Parathyroid adenoma (tissue), 2 donors: ENCODE data around the gene C1QTNF12.

Experiments used
- H2AFZ ChIP-seq: fragments of 300-600 bp; sonication (generic); one replicate; pipeline ENCODE4 v1.7.0; 2017; ENCODE audit warnings: antibody characterized with exemption, mild to moderate bottlenecking
- H3K27ac ChIP-seq: fragments of 300-600 bp; sonication (generic); one replicate; pipeline ENCODE4 v1.7.0; 2017
- H3K27me3 ChIP-seq: fragments of 300-600 bp; sonication (generic); one replicate; pipeline ENCODE4 v1.7.0; 2017; ENCODE audit warnings: low read length; ENCODE audit not compliant: control insufficient read depth, insufficient read depth
- H3K36me3 ChIP-seq: fragments of 300-600 bp; sonication (generic); one replicate; pipeline ENCODE4 v1.7.0; 2017; ENCODE audit warnings: low read length; ENCODE audit not compliant: control insufficient read depth, insufficient read depth
- H3K4me1 ChIP-seq: fragments of 300-600 bp; sonication (generic); one replicate; pipeline ENCODE4 v1.7.0; 2017; ENCODE audit warnings: control low read depth
- H3K4me2 ChIP-seq: fragments of 300-600 bp; sonication (generic); one replicate; pipeline ENCODE4 v1.7.0; 2017; ENCODE audit warnings: low read length
- H3K4me3 ChIP-seq: fragments of 300-600 bp; sonication (generic); one replicate; pipeline ENCODE4 v1.7.0; 2017; ENCODE audit warnings: low read depth, low read length
- H3K79me2 ChIP-seq: fragments of 300-600 bp; sonication (generic); one replicate; pipeline ENCODE4 v1.7.0; 2017; ENCODE audit warnings: control low read depth
- H3K9ac ChIP-seq: fragments of 300-600 bp; sonication (generic); one replicate; pipeline ENCODE4 v1.7.0; 2017; ENCODE audit warnings: mild to moderate bottlenecking
- H3K9me3 ChIP-seq: fragments of 300-600 bp; sonication (generic); one replicate; pipeline ENCODE4 v1.7.0; 2017; ENCODE audit warnings: low read length; ENCODE audit not compliant: control insufficient read depth
- TF ChIP-seq, protein P1 (sequence below): fragments of 300-600 bp; sonication (generic); IDR thresholded peaks from one replicate; pipeline ENCODE4 v1.7.0; 2017; ENCODE audit warnings: antibody characterized with exemption, mild to moderate bottlenecking
- donor health status: primary hyperparathyroidism.

C1QTNF12 gene

DNA sequence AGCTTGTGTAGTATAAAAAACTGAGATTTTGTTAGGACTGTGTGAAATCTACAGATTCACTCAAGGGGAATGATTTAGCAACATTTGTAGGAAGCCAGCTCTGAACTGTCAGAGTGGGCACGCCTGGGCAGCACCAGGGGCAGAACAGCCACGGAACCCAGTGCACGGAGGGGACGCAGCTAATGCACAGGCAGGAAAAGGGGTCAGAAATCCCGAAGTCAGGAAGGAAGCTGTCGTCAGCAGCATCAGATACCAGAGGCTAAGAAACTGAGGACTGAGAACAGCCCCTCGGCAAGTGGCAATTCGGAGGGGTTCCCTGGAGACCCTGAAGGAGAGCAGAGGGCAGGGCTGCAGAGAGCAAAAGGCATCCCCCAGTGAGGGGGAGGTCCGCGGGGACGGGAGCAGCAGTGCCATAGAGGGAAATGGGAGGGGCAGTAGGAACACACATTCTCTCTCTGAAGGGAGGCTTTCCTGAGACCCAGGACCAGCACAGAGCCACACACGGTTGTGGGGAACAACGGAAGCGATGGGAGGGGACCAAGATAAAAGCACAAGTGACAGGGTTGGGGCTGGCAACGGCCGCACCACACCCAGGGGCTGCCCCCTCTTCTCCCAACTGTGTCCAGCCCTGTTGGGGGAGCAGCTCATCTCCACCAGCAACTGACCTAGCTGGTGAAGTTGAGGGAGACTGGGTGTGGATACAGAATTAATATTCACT, 14.5 kb upstream of the C1QTNF12 start:
- Histone ChIP-seq H3K9ac (no peak overlapping the region), H3K4me1 (no peaks in the 10 kb centered on the region), H3K79me2 (no peaks in the 10 kb centered on the region), H3K4me3 (no peak overlapping the region), H3K4me2 (no peak overlapping the region), H3K27ac (no peak overlapping the region), H3K36me3 (no peaks in the 10 kb centered on the region), H3K9me3 (no peaks in the 10 kb centered on the region), H3K27me3 (no peaks in the 10 kb centered on the region), H2AFZ (no peak overlapping the region)
- TF ChIP-seq, protein P1, sequence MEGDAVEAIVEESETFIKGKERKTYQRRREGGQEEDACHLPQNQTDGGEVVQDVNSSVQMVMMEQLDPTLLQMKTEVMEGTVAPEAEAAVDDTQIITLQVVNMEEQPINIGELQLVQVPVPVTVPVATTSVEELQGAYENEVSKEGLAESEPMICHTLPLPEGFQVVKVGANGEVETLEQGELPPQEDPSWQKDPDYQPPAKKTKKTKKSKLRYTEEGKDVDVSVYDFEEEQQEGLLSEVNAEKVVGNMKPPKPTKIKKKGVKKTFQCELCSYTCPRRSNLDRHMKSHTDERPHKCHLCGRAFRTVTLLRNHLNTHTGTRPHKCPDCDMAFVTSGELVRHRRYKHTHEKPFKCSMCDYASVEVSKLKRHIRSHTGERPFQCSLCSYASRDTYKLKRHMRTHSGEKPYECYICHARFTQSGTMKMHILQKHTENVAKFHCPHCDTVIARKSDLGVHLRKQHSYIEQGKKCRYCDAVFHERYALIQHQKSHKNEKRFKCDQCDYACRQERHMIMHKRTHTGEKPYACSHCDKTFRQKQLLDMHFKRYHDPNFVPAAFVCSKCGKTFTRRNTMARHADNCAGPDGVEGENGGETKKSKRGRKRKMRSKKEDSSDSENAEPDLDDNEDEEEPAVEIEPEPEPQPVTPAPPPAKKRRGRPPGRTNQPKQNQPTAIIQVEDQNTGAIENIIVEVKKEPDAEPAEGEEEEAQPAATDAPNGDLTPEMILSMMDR: no peak

DNA sequence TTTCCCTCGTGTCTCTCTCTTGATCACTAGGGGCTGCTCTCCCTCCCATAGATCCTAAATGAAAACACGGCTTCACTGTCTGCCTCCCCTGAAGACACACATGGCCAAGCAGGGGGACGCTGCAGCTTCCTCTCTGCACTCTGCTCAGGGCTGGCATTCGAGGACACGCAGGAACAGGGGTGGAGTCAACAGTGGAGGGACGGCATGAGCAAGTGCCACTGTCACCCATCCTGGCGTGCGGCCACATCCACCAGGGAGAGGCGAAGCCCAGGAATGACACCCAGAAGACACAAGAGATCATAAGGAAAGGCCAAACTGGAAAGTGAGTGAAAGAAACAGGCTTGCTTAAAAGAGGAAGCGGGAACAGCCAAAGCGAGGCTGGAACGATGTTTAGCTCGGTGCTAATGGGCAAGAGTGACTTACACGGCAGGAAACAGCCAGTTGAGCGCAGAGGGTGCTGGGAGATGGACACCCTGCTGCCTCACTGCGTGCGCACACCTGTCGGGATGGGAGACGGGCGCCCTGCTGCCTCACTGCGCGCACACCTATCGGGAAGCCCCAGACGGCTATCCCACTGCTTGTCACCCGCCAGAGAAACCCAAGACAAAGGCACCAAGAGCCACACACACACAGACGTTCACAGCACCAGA, 13.6 kb upstream of the C1QTNF12 start:
- Histone ChIP-seq H3K27me3 (no peaks in the 10 kb centered on the region), H3K9me3 (no peaks in the 10 kb centered on the region), H3K36me3 (no peaks in the 10 kb centered on the region), H3K9ac (no peak overlapping the region), H3K4me2 (no peak overlapping the region), H3K27ac (no peak overlapping the region), H2AFZ (no peak overlapping the region), H3K4me1 (no peaks in the 10 kb centered on the region), H3K4me3 (no peak overlapping the region), H3K79me2 (no peaks in the 10 kb centered on the region)
- TF ChIP-seq, protein P1: no peak

DNA sequence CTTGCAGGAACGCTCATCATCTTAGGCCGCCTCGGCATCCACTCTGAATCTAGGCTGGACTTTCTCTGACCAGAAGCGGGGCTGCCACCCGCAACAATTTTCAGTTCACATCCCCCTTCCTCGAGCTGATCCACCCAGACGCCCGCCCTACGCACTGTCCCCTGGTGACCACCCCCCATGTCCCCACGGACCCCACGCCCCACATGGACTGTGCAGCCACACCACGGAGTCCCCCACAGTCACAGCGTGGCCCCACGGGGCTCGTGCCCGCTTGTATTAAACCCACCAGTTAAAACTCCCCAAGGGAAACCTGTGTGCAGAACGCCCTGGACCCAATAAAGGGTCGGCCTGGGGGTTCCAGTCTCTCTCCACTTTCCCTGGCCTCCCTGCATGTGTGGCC, 13.0 kb upstream of the C1QTNF12 start:
- no peak overlapping the region for H3K27ac ChIP-seq
- no peaks in the 10 kb centered on the region for H3K4me1 ChIP-seq
- no peaks in the 10 kb centered on the region for H3K9me3 ChIP-seq
- H3K4me3 ChIP-seq: no peak overlapping the region
- no peaks in the 10 kb centered on the region for H3K27me3 ChIP-seq
- no peaks in the 10 kb centered on the region for H3K79me2 ChIP-seq
- H3K9ac ChIP-seq: no peak overlapping the region
- TF ChIP-seq, protein P1: no peak
- no peak overlapping the region for H2AFZ ChIP-seq
- H3K36me3 ChIP-seq: no peaks in the 10 kb centered on the region
- no peak overlapping the region for H3K4me2 ChIP-seq

DNA sequence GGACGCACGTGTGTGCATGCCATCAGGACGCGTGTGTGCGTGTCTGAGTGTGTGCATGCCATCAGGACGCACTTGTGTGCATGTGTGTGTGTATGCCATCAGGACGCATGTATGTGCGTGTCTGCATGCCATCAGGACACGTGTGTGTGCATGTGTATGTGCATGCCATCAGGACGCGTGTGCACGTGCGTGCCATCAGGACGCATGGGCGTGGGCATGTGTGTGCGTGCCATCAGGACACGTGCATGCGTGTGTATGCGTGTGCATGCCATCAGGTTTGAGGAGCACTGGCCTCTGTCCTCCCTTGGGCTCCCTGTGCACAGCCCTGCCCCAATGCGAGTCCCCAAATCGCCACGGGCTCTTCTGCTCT, 12.6 kb upstream of the C1QTNF12 start:
- H3K4me3 ChIP-seq: no peak overlapping the region
- H2AFZ ChIP-seq: no peak overlapping the region
- no peaks in the 10 kb centered on the region for H3K36me3 ChIP-seq
- H3K79me2 ChIP-seq: no peaks in the 10 kb centered on the region
- H3K27ac ChIP-seq: no peak overlapping the region
- H3K27me3 ChIP-seq: no peaks in the 10 kb centered on the region
- no peaks in the 10 kb centered on the region for H3K9me3 ChIP-seq
- no peaks in the 10 kb centered on the region for H3K4me1 ChIP-seq
- H3K4me2 ChIP-seq: no peak overlapping the region
- H3K9ac ChIP-seq: no peak overlapping the region
- TF ChIP-seq, protein P1: no peak
